Measurements from ENCODE around the gene SKP2.

The SKP2 gene

DNA sequence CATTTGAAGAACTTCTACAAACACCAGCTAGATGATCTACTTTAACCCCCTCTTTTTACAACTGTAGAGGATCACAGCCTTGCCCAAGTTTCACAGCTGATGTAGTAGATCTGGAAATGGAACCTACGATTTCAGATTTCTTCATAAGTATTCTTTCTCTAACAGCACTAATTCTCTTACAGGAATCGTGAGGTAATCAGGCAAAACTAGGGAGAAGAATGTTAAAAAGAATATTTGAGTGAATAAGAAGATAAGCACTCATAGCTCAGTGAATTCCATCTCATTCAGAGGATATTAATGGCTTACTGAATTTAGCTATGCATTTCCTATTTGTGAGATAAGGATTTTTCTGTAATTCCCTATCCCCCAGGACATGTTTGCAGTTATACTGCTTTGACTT is 47.7 kb downstream of the SKP2 start:
- no peak for DNase-seq (ENCODE audit: low read depth, low spot score)

DNA sequence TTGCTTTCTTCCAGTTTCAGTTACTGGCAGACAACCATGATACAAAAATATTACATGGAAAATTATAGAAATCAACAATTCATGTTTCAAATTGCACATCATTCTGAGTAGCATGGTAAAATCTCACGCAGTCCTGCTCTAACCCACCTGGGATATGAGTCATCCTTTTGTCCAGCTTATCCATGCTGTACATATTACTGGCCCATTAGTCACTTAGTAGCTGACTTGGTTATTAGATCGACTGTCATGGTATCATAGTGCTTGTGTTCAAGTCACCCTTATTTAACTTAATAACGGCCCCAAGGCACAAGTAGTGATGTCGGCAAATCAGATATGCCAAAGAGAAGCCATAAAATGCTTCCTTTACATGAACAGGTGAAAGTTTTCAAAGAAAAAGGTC is 48.6 kb downstream of the SKP2 start:
- DNase-seq (ENCODE audit: low read depth, low spot score): no peak

DNA sequence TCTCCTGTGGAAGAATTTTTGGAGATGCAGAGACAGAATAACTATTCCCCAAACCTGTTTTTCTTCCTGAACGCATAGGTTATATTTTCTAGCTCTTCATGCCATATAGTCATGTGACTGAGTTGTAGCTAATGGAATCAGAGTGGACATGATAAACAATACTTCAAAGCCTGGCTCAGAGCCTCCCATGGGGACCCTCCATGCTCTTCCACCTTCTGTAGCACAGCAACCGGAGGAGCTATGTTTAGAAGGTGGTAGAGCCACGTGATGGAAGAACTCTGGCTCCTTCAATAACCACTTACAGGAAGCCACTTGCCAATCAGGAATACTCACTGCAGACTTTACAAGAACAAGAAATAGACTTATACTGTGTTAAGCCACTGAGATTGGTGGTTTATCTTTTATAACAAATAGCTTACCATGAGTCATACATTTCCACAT is 50.6 kb downstream of the SKP2 start:
- DNase-seq (ENCODE audit: low read depth, low spot score): no peak

DNA sequence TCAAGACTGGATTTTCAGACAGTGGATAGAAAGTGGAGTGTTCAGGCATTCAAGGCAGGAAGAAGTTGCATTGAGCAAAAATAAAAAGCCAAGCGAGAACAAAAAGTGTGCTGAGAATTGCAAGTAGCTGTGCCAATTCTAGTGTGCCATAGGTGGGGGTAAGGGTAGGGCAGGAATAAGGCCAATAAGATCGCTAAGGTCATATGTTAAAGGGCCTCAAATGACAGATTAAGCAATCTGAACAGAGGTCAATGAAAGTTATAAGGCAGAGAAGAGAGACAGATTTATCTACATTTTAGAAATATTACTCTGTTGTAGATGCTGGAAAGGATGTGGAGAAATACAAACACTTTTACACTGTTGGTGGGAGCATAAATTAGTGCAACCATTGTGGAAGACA is 53.4 kb downstream of the SKP2 start:
- DNase-seq (ENCODE audit: low read depth, low spot score): no peak

DNA sequence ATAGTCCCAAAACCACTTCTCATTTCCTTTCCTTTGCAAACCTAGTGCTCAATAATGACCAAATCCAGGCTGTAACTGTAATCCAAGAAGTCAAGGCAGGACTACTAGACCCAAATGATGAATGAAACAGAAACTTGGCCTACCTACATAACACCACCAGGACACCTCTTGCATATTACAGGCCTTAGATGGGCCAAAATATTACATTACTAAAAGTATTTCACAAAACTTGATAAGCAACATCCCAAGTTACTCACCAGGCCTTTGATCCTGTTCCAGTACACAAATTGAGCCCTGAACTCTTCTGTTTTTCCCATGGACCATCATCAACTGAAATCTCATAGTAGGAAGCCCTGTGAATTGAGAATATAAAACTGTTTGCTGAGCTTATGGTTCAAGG is 55.0 kb downstream of the SKP2 start:
- no peak for DNase-seq (ENCODE audit: low read depth, low spot score)

DNA sequence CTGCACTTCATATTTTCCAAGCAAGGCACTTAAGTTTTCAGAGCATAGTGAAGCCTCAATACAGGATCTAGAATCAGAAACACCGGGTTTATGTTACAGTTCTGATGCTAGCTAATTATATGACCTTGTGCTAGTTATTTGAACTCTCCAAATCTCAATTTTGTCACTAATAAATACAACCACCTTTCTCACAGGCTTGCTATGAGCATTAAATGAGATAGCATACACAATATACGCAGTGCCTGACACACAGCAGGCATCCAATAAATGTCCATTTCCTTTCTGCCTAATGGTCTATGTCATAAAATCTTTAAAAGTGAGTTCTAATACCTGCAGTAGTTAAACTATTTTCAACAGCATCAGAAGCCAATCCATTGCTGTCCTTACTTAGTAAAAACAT is 56.9 kb downstream of the SKP2 start:
- DNase-seq (ENCODE audit: low read depth, low spot score): no peak

DNA sequence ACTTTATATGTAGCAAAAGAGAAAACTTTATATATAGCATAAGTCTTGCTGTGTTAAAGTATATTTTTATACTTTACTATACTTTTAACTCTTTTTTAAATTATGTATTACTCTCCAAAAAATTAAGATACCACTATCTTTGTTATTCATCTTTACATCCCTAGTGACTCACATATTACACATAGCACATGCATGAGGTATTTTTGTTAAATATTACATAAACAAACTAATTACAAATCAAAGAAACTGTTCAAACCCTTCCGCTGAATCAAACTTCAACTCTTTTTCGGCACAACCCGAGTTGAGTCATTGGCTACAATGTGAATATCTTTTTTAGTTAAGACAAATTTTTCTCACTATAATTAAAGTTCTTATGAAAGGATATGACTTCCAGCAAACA is 57.8 kb downstream of the SKP2 start:
- DNase-seq (ENCODE audit: low read depth, low spot score): no peak

DNA sequence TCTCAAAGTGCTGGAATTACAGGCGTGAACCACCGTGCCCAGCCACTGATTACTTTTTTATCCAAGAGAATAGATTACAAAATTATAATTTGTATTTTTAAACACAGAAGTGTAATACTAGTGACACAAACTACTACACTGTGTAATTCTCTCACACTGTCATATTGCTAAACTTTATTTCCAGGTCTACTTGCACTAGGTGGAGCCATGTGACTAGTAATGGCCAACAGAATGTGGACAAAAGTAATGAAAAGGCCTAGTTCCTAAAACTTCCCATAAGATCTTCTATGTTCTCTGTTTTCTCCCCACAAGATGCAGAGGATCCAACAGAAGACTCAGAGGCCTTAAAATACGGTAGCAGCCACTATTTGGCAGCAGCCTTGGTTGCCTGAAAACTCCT is 62.5 kb downstream of the SKP2 start:
- no peak for DNase-seq (ENCODE audit: low read depth, low spot score)

DNA sequence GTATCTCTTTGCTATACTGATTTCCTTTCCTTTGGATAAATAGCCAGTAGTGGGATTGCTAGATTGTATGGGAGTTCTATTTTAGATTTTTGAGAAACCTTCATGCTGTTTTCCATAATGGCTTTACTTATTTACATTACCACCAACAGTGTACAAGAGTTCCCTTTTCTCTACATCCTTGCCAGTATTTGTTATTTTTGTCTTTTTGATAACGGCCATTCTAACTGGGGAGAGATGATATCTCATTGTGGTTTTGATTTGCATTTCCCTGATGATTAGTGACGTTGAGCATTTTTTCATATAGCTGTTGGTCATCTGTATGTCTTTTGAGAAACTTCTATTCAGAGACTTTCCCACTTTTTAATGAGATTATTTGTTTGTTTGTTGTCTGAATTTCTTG is 64.0 kb downstream of the SKP2 start:
- DNase-seq (ENCODE audit: low read depth, low spot score): no peak

DNA sequence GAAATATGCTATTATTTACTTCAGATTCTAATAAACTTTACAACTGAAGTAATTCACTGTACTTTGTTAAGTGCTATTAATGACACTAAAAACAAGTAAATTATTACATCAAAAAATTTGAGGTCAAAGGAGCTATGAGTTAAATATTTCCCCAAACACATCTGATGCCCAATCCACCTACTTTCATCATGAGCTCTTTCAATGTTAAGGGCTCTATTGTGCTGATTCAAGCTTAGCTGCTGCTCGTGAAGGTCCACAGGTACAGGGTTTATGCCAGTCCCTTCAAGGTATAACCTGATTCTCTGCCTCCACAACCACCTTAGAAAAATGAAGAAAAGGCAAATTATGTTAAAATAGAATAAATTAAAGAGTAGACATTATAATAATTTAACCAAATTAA is 65.7 kb downstream of the SKP2 start:
- no peak for DNase-seq (ENCODE audit: low read depth, low spot score)

DNA sequence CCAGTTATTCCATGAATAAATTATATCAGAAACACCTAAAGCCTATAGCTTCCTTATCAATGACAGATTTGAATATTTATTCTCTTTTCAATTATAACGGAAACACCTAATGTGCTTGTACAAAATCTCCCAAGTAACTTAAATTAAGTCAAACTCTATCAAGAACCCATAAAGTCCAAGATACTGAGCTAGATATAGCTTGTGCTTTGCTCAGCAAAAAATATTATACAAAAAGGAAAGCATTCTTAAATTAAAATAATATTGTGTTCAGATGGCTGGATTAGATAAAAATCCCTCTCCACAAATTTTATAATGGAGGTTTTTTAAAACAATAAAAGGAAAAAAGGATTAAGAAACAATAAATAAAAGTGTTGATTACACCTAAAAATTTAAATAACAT is 66.1 kb downstream of the SKP2 start:
- no peak for DNase-seq (ENCODE audit: low read depth, low spot score)

DNA sequence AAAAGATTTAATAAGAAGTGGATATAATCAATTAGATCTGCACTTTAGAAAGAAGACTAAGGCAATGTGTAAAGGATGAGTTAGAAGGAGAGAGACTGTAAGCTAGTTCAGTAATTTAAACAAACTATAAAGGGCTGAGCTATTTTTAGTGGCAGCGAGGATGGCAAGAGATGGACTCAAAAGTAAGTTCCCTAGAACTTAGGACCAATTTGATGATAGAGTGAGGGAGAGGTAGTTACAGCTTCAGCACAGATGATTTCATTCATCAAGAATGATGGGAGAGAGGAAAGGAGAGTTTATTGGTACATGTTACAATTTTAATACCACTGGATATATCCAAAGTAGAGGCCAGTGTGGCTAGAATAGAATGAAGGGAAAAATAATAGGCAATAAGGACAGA is 70.7 kb downstream of the SKP2 start:
- DNase-seq (ENCODE audit: low read depth, low spot score): no peak

DNA sequence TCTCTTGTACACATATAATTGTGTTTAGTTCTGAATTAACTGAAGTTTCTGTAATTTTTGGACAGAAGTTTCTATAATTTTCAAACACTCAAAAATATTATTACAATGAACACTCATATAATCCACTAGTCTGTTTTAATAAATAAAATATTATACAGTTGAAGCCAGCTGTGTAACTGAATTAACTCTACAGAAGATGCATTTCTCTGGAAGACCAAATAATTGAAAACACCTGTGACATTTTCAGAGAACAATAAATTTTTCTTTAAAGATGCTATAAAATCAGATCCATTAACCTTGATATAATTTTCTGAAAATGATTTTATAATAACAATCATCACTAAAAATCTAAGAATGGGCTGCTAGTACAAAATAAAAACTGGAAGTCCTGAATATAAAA is 75.1 kb downstream of the SKP2 start:
- no peak for DNase-seq (ENCODE audit: low read depth, low spot score)

DNA sequence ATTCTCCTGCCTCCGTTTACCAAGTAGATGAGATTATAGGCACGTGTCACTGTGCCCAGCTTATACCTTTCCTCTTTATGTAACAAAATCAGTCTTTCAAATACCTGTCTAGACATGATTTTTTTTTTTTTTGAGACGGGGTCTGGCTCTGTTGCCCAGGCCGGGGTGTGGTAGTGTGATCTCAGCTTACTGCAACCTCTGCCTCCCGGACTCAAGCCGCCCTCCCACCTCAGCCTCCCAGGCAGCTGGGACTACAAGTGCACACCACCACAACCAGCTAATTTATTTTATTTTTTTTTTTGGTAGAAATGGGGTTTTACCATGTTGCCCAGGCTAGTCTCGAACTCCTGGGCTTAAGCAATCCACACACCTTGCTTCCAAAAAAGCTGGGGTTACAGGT is 76.6 kb downstream of the SKP2 start:
- no peak for DNase-seq (ENCODE audit: low read depth, low spot score)

DNA sequence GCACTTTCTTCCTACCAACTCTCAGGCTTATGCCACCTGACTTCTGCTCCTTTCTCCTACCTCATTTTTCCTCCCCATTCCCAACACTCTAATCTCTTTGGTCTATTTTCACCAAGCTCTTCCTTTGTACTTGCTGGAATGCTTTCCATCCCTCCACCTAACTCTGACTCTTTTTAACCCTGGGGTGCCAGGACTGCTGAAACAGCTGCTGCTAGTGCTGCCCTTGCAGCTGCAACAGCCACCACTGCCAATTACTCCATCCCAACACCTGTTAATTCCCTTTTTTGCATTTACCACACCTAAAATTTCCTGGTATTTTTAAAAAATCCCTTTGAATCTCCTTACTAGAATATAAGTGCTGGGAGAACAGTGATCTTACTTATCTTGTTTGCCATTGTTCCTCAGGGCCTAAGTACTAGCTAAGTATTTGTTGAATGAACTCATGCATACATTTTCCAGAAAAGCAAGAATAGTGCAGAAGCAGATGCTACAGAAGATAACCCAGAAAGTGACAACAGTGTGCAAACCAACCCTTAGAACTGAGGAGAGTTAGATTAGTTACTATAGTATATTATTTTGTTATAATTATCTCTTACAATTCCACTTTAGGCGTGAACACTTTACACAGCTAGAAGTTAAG is 78.4 kb downstream of the SKP2 start:
- DNase-seq (ENCODE audit: low read depth, low spot score): no peak

DNA sequence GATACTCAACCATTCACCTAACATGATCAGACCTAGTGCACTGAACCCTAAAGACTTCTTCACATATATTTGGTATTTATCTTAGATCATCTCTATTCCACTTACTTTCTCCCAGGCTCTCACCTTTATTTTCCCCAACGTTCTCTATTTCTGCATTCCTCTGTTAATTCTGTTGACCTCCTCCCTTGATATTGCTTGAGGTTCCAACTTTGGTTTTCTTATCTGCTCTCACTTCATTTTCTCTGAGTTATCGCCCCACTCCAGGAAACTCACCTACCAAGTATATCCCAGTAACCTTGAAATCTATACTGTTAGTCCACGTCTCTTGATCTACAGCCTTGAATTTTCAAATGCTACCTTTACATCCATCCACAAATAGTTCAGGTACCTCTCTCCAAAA is 80.6 kb downstream of the SKP2 start:
- DNase-seq (ENCODE audit: low read depth, low spot score): no peak

Data from brain pericyte (primary cell).